HG03521 (cell line): Measurements from ENCODE around the gene FREM3.

Source experiments
- ATAC-seq: cut with Tn5 transposase; IDR thresholded peaks from one replicate; pipeline ENCODE4 v1.9.1; 2021; ENCODE audit warnings: mild to moderate bottlenecking, moderate library complexity; ENCODE audit not compliant: unreplicated experiment

Gene FREM3

DNA sequence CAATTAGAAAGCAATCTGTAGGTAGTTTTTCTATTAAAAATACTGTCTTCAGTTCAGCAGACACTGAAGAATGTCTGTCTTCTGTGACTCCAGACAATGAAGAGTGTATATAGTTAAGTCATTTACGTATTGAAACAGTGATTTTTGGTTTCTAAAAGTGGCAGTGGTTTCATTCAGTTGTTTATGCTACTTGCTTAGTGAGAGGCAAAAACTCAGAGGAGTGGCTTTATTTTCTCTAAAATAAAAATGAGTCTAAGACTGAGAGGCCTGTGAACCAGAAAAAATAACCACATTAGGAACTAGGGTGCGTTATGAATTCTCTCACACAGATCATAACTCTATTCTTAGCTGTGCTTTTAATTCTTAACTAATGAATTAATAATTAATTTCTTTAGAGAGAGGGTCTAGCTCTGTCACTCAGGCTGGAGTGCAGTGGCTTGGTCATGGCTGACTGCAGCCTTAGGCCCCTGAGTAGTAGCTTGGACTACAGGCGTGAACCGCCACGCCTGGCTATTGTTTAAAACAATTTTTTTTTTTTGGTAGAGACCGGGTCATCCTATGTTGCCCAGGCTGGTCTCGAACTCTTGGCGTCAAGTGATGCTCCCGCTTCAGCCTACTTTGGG is 31.4 kb downstream of the FREM3 start:
- peak; percentile 94 for ATAC-seq

DNA sequence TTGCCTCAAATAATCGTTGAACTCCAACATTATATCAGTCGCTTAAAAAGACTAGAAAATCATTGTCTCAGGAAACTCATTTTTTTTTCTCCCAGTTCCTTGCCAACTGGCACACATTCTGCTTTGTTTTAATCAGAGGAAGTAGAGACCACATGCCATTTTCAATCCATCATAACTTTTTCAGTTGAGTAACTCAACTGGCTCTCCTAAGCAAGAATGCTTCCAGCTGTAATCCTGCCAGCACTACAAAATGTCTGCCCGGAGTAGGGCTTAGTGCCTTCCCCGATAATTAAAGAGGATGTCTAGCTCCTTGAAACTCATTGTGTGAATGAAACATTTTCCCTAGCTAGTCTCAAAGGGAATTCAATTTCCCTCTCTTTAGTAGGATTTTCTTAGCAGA is 33.0 kb downstream of the FREM3 start:
- ATAC-seq = no peak

DNA sequence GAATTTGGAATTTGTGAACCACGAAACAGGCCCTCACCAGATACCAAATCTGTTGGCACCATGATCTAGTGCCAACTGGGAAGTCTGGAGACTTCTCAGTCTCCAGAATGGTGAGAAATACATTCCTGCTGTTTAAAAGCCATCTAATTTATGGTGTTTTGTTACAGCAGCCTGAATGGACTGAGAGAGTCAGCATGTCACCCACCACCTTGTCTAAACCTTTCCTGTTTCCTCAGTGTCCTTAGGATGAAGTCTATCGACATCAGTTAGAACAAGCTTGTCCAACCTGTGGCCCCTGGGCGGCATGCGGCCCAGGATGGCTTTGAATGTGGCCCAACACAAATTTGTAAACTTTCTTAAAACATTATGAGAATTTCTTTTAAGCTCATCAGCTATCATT is 42.1 kb downstream of the FREM3 start:
- ATAC-seq = no peak

DNA sequence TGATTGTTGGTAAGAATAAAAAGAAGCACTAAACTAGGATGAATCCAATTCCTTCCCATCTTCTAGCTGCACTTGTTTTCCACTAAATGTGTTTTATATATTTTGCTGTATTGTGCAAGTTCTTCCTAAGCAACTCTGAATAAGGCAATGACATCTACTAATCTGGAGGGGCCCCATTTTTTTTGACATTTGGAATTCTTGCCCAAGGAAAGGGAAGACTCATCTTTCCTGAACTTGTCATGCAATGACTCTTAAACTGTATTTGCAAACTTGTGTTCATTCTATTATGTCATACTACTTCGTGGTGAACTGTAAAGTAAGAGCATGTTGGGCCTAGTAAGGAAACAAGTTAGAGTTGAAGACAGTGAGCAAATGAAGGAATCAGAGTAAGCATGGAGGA is 45.9 kb downstream of the FREM3 start:
- no peak for ATAC-seq

DNA sequence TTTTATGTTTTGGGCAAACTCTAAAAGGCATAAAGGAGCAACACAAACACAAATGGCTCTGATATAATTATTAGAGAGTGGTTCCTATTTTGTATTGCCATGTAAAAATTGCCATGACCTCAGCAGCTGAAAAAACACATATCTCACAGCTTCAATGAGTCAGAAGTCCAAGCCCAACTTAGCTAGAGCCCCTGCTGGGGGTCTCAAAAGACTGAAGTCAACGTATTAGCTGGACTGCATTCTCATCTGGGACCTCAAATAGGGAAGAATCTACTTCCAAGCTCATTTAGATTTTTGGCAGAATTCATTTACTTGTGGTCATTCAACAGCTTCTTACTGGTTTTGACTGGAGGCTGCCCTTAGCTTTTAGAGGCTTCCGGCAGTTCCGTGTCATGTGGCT is 47.4 kb downstream of the FREM3 start:
- no peak for ATAC-seq

DNA sequence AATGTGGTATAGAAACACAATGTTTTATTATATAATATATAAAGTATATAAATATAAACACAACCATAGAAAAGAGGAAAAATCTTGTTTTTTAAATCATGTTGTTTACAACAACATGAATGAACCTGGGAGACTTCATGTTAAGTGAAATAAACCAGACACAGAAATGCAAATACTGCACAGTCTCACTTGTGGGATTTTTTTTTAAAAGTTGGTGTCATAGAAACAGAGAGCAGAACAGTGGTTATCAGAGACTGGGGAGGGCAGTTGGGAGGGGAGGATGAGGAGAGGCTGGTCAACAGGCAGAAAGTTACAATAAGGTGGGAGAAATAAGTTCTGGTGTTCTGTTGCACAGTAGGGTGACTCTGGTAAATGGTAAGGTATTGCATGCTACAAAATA is 57.1 kb downstream of the FREM3 start:
- ATAC-seq = no peak

DNA sequence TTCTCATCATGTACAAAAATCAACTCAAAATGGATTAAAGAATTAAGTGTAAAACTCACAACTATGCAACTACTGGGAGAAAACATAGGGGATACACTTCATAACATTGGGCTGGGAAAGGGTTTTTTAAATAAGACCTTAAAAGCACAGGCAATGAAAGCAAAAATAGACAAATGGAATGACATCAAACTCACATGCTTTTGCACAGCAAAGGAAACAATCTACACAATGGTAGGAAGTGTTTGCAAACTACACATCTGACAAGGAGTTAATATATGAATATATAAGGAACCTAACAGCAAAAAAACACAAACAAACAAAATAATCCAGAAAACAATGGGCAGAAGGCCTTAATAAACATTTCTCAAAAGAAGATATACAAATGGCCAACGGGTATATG is 57.9 kb downstream of the FREM3 start:
- no peak for ATAC-seq

DNA sequence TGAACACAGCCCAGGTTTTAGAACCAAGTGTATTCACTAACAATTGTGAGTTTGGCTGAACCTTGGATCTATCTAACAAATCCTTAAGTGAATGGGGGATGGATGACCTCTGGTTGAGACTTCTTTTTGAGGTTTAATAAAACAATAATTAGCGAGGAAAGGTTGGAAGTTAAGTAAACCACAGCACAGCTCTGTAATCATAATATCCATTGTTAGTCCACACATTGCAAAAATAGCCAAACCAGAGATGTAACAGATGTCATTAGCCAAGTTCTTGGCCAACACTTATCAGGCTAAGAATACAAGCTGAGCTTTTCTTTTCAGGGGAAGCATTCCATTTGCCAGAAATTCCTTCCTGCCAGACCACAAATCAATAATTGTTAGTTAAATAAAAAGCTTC is 59.1 kb downstream of the FREM3 start:
- ATAC-seq = no peak

DNA sequence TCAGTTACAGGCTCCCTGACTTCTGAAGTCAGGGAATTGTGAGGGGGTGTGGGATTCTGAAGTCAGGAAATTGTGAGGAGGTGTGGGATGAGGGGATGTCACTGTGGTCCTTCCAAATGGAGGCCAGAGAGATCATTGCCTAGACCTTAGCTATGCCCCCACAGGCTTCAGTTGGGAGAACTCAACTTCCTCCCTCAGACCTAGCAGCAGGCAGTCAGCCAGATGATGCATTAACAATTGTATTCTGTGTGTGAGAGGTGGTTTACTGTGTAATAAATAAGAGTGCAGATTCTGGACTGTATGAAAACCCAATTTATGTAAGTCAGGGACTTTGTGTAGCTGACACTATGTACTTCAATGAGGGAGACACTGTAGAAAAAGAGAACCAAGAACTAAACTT is 65.7 kb downstream of the FREM3 start:
- no peak for ATAC-seq

DNA sequence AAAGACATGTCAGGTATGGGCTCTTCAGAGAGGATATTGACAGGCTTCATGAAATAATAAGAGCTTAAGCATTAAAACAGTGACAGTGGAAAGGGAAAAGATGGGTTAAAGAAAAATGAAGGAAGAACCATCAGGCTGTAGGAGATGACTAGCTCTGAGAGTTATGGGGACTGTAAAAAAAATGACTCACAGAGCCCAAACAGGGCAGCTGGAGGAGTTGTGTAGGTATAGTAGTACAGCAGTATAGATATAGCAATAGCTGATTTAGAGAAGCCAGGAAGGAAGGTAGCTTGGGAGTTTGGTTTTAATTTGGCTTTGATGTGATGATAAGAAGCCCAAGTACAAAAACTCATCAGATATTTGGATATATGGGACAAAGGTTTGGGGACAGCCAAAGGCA is 66.6 kb downstream of the FREM3 start:
- ATAC-seq = no peak

DNA sequence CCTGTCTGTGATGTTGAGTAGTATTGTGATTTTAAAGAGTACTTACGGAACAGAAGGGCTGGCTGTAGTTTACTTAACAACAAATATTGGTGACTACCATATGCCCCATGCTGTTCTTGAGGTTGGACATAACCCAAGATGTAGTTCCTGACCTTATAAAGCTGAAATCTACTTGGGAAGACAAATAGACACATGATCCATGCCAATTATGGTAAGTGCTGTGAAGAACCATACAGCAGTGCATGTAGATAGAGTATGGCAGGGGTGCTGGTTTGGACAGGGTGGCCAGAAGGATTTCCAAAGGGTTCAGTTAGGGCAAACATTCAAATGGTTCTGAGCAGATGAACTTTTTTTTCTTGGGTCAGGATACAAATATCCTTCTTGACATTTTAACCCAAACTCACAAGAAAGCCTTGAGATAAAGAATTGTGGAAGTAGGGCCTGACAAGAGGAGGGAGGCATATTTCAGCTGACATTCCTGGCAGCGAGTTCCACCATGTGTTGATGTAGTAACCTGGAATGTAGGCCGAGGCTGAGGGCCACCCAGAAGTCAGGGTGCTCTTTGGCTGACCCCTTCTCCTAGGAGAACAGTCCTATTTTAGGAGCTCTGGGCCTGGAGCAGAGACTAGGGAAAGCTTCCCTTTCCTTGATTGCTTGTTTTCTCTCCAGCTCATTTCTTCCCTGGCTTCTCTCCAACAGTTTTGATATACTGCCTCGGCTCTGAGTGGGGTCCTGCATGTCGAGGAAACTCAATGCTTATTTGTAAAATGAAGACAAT is 74.2 kb downstream of the FREM3 start:
- ATAC-seq = no peak

DNA sequence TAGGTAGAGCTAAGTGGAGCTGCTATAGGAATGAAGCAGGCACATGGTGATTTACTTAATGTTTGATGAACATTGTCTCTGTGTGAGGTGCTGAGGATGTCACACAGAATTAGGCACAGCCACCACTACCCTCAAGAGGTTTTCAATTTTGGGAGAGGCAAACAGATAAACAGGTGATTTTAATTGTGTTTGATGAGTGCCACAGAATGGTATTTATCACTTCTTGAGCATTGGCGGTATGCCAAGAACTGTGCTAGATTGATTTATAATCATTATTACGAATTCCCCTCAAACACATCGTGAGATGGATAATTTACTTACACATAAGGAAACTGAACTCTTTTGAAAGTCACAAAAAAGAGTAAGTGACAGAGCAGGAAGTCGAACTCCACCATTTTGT is 74.8 kb downstream of the FREM3 start:
- no peak for ATAC-seq

DNA sequence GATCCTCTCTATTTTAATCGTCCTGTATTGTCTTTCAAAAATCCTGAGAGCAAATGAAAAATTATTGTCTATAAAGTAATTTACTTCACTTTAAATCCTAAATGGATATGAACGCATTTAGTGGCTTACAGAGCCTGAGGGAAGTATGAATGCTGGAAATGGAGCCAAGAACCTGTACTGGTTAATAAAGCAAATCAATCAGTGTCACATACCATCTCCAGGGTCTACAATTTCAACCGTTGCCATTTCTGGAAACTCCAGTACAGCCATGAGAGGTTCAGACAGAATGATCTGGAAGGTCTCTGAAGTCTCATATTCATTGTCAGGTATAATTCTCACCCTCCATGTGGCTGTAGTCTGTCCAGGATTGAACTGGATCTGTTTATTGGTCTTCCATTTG is 76.6 kb downstream of the FREM3 start:
- ATAC-seq = no peak

DNA sequence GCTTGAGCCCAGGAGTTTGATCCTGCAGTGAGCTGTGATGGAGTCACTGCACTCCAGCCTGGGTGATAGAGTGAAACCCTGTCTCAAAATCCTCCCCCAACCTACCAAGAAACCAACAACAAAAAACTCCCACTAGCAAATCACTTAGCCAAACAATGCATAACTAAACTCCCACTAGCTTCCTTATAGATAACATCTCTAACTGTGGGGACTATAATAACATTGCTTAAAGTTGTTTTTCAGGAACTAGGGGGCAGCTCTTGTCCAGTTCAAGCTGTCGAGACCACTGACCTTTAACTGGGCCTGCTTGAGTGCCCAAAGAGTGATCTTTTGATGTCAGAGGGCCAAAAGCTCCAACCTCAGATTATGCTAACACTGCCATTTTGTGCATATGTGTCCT is 81.7 kb downstream of the FREM3 start:
- no peak for ATAC-seq

DNA sequence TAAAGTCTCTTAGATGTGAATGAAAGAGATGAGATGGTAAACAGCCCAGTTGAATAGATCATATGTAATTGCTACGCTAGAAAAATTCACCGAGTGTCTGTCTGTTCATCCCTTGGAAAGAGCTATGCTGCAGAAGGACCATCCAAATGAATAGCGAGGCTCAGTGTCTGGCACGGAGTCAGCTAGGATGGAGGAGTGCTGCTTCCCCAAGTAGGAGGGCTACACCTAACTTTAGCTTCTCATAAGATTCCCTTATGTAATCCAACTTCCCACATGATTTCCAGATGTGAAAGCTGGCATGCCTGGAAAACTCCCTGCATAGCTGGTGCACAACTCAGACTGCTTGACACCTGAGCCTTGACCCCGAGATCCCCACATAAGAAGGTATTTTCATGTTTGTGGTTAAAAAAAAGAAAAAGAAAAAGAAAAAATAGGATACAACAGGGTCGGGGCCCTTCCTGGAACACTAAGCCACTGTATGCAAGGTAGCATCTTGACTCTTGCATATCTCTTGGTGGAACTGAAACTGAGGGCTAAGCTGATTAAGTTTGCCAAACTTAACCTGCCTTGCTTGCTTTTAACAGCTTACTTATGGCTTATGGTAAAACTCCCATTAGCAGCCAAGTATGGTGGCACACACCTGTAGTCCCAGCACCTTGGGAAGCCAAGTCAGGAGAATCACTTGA is 82.3 kb downstream of the FREM3 start:
- no peak for ATAC-seq

DNA sequence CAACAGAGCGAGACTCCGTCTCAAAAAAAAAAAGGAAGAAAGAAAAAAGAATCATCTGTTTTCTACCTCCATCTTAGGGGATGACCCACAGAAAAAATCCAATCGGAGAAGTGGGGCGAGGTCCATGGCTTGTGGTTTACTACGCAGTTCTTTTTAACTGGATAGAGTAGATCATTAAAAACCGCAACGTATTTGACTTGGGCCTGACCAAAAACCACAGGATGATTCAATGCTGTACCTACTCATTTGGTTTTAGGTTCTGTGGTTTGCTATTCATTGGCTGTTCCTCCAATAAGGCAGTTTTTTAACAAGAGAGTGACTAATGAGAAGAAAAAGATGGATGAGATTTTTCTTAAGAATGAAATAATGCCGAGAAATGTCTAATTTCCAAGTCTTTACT is 83.7 kb downstream of the FREM3 start:
- ATAC-seq = peak; percentile 81

DNA sequence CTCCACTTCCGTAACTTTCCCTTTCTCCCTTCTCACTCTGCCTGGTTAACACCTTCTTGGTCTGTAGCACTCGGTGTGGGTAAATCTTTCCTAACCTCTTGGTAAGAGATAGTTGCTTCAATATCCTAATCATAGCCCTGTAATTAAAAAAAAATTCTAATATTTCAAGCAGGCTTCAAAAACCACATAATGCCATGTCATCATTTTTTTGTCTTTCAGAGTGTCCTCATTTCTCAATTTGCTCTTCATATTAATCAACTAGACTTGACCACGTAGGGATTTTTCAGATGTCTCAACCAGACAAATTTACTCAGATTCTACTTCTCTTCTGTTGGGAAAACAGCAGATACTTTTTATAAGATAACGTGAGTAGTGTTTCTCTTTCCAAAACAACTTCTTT is 91.0 kb downstream of the FREM3 start:
- no peak for ATAC-seq

DNA sequence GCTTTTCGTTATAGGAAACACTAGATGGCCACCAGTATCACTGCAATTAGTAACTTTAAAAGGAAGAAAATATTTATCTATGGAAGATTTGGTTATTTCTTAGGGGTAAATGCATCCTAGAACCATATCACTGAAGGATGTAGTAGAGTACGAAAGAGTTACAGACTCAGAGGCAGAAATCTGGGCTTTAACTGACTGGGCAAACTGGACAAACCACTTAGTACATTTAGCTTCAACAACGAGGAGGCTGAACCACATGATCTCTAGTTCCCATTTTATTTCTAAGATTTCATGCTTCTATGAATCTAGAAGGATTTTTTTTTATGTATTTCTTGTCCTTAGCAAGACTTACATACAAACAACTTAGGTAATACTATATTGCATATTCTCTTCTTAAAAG is 94.0 kb downstream of the FREM3 start:
- ATAC-seq = no peak

DNA sequence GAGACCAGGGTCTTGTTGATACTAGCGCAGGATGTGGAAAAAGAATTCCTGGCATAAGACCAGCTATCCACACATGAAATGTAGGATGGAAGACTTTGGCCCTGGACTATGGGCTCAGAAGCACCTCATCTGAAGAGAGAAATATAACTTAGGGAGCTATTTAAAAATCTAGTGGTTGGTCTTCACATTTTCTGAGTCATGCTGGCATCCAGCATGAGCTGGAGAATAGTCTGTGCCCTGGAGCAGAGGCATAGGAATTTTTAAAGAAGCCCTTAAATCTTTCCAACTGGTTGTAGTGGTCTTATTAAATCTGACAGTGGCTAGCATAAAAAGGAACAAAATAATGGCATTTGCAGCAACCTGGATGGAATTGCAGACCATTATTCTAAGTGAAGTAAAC is 100.6 kb downstream of the FREM3 start:
- ATAC-seq = no peak

DNA sequence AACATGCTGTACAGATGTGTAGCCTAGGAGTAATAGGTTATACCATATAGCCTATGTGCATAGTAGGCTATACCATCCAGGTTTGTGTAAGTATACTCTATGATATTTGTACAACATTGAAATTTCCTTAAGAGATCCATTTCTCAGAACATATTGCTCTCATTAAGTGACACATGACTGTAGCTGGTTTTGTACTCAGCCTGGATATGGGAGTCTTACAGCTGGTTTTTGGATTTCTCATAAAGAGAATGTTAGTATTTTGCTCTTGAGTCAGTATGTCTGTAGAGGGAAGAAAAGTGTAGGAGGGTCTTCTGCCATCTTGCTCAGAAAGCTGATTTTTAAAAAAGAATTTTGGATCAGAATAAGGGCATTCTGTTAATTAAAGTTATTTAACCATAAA is 101.7 kb downstream of the FREM3 start:
- ATAC-seq = no peak

DNA sequence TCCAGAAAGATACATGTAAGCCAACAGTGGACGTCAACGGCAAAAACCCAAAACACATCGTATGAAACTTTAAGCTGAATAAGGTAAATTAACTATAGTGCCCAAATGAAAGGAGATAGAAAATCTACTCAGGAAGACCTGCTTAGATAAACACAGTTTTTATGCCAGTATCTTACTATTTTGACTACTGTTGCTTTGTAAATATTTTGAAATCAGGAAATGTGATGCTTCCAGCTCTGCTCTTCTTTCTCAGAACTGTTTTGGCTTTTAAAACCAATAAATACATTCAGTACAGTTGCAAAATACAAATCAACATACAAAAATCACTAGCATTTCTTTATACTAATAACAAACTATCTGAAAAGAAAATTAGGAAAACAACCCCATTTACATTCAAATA is 103.2 kb downstream of the FREM3 start:
- ATAC-seq = no peak

DNA sequence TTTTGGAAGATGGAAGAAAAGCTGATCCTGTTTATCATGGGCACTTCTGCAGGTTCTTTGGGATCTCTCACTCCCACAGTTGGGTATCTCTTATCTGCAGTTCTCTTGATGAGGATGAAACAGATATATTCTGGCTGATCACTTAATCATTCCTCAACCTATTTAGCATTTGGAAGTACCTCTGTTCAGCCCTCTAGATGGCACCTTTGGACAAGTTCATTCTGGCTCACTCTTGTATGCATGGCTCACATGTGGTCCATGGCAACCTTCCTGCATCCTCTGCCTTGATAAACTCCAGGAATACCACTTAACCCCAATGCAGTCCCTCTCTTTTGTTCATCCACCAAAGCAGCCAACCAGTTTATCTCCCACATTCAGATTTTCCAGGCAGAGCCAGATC is 112.8 kb downstream of the FREM3 start:
- no peak for ATAC-seq
